ENCODE data around the gene ERCC6L2.

DNA sequence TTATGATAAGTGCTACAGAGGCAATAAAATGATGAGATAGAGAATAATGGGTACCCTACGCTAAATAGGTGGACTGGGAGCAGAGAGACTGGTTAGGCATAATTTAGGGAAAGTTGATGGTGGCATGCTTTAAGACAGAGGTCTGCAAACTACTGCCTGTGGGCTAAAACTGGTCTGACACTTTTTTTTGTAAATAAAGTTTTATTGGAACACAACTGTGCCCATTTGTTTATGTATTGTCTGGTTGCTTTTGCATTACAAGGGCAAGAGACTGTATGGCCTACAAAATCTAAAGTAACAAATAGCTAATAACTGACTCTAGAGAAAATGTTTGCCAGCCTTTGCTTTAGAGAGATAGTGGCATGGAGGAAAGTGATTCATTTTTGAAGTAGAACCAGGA lies 2.5 kb downstream of the ERCC6L2 start:
- TF ChIP-seq CTCF (IDR thresholded peaks at IDR 0.05) (no peak), ZNF423 (CRISPR knock-in tag; IDR thresholded peaks at IDR 0.05) (no peak), E2F5 (CRISPR knock-in tag; IDR thresholded peaks at IDR 0.05) (no peak), FOXK1 (CRISPR knock-in tag; IDR thresholded peaks at IDR 0.05) (no peak), CREM (CRISPR knock-in tag; IDR thresholded peaks at IDR 0.05) (no peak)

Data from WTC11 (cell line).